OCI-LY3 (cell line): ENCODE measurements around the gene TRIM24.

Experiments used
- CTCF ChIP-seq: fragments of 200-600, 300-600 bp; sonication (generic); IDR thresholded peaks from 2 replicates; pipeline ENCODE4 v1.5.1; 2014; ENCODE audit warnings: antibody characterized with exemption, low read length, low read depth
- EZH2phosphoT487 ChIP-seq: fragments of 200-600 bp; shearing (Covaris generic); IDR thresholded peaks from 2 replicates; pipeline ENCODE4 v1.6.1; 2018; ENCODE audit warnings: antibody characterized with exemption, mixed run types, low read depth

GRCh38 chr7:138459413-138460175 is 465 bp upstream of the TRIM24 start:
- TF ChIP-seq CTCF (0 out of 2 replicates have a peak, but pooled peaks have one; percentile 15), EZH2phosphoT487 (no peak)
